Measurements from ENCODE around the gene CGRRF1.

CGRRF1 gene

DNA sequence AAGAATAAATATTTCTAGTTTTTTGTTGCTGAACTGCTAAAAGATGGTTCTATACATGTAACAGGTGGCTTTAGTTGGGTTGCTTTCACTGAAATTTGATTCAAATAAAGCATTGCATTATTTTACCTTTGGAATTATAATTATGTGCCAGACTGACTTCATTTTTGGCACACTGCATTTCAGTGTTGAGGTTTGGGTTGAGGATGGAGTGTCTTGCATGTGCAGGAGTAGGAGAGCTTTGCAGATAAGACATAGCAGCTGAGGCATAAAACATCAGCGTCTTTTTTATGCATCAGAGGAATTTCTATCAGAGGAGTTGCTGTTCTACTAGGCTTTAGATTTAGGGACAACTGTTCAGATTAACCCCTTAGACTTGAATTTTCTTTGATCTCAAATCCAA lies 74.4 kb downstream of the CGRRF1 start:
- no peak for DNase-seq

DNA sequence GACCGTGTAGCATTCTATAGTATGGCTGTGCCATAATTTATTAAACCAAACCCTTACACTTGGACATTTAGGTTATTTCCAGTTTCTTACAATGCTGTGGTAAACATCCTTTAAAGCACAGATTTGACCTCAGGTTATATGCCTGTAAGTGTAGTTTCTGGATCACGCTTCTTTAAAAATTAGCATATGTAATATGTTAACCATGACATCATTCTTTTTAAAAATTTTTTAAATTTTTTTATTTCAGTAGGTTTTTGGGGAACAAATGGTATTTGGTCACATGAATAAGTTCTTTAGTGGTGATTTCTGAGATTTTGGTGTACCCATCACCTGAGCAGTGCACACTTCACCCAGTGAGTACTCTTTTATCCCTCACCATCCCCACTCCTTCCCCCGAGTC lies 75.5 kb downstream of the CGRRF1 start:
- DNase-seq: no peak

Measured in GDM1 (cell line).